ENCODE data around the gene HCCS.

DNA sequence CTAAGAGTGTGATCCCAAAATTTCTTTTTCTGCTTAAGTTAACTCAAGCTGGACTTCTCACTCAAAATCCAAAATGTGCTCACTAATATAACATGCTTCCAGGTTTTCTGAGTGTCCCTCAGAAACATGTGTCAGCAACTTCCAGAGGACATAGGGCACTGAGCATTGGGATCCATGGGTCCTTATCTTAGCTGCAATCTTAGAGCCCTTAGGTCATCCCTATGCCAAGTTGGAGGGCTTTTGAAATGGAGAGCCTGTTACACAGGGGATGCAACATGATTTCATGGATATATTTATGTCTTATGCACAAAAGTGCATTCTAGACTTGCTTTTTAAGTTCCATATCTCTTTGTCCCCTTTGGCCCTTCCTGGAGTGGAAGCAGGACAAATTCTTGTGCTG is 11.7 kb upstream of the HCCS start:
- no peak for TF ChIP-seq POLR2A (IDR thresholded peaks at IDR 0.05)
- TF ChIP-seq, protein P1, sequence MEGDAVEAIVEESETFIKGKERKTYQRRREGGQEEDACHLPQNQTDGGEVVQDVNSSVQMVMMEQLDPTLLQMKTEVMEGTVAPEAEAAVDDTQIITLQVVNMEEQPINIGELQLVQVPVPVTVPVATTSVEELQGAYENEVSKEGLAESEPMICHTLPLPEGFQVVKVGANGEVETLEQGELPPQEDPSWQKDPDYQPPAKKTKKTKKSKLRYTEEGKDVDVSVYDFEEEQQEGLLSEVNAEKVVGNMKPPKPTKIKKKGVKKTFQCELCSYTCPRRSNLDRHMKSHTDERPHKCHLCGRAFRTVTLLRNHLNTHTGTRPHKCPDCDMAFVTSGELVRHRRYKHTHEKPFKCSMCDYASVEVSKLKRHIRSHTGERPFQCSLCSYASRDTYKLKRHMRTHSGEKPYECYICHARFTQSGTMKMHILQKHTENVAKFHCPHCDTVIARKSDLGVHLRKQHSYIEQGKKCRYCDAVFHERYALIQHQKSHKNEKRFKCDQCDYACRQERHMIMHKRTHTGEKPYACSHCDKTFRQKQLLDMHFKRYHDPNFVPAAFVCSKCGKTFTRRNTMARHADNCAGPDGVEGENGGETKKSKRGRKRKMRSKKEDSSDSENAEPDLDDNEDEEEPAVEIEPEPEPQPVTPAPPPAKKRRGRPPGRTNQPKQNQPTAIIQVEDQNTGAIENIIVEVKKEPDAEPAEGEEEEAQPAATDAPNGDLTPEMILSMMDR (IDR thresholded peaks at IDR 0.05): no peak

Data from esophagus squamous epithelium (tissue), 4 donors.